ENCODE data around the gene SPAG17.

SPAG17 gene

DNA sequence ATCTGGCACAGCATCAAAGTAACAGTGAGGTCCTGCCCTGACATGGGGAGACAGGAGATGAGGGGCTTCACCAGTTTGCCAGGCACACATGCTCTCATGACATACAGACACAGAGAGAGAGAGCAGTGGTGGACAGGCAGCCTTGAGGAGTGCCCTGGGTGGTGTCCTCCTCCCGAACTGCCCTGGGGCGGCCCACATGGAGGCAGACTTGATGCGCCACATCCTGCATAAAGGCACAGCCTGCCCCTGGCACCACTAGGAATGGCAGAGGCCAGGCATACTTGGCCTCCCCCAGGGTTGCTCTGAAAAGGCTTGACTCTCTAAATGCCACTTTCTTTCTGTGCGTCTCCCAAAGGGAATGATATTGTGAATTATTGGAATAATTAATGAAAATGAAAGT lies 67.5 kb downstream of the SPAG17 start:
- DNase-seq, result no peak

DNA sequence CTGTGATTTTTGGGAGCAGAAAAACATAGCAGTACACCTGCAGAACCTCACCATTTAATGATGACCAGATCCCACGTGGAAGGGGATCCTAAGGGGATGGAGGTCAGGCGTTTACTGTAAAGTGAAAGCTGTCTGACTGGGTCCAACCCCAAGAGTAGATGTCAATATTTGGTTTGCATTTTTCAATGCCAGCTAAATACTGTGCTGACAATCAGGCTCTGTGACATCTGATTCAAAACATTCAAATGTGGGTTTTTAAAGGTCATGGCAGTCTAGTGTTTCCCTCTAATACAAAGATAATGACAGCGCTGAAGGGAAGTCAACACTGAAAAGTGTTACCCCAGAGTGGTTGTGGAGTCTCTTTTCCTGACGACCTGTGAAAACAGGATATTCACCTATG lies 68.1 kb downstream of the SPAG17 start:
- no peak for DNase-seq

DNA sequence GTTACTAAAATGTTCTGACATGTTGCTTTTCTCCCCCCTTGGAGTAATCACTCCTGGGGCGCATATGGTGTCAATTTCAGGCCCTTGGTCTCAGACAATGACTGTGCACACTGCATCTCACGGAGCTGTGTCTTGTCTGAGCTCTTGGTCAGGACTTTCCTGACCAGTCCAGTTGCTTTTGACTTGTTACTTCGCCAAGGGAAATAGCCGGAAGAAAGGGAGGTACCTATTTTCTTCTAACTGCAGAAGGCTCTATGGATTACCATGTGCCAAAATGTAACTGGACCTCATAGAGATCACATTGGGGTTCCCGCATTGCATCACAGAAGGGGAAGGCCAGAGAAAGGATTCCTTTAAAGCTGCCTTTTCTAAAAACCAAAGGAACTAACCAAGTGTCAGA lies 68.6 kb downstream of the SPAG17 start:
- no peak for DNase-seq

DNA sequence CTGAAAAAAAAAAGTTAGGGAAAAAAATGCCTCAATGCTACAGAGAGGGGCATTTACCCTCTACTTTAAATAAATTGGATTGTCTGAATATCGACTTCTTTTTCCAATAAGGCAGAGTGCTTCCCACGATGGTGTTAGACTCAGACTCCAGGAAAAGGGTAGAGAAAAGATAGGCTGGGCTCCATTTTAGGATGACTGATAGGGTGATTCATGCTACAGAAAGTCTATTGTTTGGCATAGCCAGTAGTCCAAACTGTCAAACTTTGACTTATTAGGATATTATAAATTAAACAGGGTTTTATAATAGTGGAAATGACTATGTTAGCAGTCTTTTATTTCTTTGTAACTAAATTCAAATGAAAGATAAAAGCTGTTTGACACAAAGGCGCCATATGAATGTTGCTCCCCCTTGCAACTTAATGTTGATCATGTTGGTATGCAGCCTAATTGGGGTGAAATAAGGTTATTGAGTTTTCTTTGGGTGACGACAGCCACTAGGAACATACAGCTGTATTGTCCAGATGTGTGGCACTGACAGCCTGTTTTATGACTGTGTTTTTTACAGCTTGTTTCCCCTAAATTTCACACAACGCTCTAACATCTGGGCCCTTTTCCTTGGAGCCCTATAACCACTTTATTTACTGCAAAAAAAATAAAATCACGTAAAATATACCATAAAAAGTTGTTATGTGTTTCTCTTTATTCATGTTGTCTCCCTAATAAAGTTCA lies 69.3 kb downstream of the SPAG17 start:
- DNase-seq, result no peak

DNA sequence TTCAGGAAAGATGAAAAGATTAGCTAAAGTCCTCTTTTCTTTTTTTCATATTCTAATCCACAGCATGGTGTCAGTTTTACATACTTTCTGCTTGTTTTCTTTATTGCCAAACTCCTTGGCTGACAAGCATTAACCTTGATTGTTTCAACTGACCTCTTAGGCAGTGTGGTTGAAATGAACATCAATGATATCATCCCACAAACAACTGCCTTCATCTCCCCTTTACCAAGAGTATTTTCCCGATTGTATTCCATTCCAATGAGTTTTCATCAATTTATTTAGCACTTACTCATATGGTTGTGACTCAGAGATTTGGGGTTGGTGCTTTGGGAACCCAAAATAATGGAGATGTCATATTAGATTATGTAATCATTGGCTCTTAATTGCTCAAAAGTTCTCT lies 71.8 kb downstream of the SPAG17 start:
- DNase-seq, result no peak

DNA sequence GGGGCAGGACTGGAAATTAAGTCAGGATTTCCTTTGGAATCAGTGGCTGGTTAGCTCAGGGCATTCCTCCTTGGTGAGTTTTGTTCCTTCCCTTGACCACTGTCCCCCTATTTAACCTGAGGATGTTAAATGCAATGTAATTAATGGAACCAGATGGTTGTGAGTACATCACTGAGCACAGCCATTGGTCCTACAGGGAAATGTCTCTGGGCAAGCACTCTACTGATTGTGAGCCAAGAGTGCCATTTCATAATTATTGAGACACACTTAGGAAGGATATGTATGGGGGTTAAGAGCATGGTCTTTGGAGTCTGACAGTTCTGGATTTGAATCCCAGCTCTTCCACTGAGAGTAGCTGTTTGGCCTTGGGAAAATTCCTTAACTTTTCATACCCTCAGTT lies 74.4 kb downstream of the SPAG17 start:
- DNase-seq, result no peak

DNA sequence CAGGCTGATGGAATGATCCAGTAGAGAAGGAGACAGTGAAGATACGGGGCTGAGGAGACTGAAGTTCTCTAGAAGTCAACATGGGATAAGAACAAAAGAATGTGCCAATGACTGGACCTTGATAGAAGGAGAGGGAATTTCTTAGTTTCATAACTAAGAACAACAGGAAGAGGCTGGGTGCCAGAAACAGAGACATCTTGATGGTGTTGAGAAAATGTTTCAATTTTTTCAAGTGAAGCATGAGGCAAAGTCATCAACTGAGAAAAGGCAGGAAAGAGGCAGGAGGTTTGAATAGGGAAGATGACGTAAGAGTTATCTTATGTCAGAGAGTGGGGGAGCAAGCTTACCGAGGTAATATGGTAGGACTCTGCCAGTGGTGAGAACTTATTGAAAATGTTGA lies 80.1 kb downstream of the SPAG17 start:
- no peak for DNase-seq

DNA sequence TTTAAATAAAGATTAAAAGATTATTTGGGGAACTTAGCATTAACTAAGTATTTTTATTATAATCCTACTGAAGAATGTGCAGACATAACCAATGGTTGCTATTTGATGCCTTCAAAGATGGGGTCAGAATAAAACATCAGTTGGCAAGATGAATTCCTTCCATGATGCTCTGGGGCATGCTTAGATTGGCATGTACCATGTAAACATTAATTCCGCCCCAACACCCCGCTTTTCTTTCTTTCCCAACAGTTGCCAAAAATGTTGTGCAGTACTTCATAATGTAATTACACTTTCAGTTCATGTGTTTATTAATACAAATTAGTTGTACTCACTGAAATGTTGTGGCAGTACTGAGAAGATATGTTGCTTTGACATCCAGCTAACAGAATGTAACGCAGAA lies 82.6 kb downstream of the SPAG17 start:
- DNase-seq, result no peak

DNA sequence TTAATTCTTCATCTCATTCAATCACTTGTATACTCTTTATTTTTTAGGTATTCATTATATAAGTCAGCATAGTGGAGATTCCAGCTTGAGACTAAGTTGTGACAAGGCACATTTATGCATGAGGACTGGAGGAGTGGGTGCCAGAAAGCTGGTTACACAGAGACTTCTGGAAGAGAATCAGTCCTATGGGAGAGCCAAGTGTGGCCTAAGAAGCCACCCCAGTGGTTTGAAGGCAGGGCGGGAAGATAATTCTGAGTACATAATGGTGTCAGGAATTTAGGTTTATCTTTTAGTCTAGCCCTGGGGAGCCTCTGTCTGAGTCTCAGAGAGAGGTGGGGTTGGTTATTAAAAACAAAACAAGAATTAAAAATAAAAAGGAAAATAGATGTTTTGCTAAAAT lies 83.0 kb downstream of the SPAG17 start:
- DNase-seq, result no peak

DNA sequence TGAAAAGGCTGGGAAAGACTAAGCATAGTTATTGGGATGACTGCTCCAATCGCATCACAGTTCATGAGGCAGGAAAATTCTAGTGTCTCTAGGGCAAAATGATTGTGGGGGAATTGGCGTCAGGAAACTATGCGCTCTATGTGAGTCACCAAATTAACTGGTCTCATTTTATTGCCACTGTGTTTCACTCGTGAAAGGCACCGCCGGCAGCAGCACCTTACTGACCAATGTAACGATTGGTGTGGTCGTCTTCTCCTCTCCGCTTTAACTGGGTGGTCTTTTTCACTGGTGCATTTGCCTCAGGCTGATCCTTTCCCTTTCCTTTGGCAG lies 83.5 kb downstream of the SPAG17 start:
- no peak for DNase-seq

DNA sequence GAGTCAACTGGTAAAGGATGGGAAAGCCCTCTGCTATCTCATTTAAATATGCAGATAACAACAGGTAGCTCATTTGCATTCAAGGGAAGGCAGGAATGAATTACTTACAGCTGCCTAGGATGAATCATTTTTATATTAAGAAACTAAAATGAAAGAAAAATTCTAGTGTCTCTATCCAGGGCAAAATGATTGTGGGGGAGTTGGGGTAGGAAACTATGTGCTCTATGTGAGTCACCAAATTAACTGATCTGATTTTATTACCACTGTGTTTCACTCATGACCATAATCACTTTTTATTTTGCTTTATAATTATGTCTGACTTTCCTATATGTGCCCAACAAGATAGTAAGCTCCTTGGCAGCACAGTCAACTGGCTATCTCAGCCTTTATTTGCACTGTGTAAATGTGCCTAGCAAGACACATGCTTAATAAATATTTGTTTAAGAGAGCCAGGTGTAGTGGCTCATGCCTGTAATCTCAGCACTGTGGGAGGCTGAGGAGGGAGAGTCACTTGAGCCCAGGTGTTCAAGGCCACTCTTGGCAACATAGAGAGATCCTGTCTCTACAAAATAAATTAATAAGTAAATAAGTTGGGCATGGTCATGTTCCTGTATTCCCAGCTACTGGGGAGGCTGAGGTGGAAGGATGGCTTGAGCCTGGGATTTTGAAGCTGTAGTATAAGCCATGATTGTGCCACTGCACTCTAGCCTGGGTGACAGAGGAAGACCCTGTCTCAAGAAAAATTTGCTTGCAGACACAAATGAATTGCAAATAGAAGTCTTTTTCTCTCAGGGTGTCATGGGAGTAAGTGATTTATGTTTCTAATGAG lies 84.1 kb downstream of the SPAG17 start:
- DNase-seq, result no peak

DNA sequence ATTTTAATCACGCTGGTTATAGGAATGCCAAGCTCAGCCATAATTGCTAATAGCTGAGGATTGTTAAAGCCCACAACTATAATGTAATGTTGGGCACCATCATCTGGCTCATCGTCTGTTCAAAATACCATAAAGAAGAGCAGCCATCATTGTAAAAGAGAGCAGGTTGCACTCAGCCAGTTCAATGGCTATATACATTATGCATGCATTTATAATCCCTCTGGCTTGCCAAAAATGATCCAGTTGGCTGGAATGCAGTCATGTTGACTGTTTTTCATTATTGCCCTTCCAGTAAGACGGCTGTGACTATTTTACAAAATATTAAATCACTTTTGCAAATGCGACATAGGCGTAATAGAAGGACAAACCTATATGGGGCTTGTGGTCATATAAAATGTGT lies 85.3 kb downstream of the SPAG17 start:
- no peak for DNase-seq

DNA sequence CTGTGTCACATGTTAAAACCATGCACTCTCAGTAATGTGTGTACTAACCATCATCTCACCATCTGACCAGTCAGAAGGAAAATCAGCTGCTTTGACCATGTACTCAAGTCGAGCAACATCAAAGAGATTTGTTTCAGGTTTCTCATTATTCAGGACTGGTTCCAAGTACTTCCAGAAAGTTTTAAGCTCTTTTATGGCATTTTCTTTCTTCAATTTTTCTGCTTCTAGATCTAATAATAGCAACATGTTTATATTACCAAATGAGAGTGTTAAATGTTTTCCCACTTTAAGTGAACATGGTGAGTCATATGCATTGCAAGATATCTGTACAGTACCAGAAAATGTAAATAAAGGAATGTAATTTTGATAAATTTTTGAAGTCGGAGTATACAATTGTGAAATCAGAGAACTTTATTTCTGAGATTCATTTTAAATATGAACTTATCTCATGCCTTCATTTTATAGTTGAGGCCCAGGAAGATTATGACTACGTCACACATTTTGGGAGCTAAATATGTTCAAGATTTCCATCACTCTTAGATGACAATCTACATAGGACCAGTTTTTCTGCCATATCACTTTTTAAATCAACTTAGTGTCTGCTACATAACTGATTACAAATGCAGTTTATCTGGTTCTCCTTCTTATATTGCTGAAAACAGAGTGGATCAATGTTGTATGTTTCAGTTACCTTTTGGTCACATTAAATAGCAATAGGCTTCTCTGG lies 87.2 kb downstream of the SPAG17 start:
- DNase-seq, result no peak

DNA sequence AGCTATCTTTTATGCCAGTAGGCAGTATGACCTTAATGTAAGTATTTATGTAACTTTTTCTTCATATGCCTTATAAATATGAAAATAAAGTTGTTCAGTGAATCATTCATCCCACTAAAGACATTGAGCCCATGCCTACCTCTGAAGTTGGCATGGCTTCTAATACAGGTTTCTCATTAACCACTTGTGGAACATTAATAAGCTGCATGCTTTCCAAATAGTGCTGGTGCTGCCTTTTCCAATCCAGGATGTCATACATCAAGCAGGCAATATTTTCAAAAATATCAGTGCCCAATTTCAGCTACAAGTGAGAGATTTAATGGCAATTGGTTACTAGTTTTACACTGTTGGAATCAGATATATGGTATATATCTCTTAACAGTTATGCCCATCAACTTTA lies 92.0 kb downstream of the SPAG17 start:
- DNase-seq, result no peak

DNA sequence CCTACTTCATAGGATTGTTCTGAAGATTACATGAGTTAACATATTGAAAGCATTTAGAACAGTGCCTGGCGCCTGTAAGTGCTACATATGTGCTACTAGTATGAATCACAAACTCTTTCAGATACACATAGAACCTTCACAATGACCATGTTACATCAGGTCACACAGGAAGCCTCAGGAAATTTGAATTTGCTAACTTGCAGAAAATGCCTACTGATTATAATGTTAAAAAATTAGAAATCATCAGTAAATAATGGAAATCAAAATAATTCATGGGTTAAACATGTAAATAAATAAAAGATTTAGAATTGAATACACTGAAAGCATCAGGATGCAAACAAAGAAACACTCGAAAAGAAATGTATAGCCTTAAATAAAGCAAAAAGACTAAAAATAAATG lies 94.9 kb downstream of the SPAG17 start:
- DNase-seq, result no peak

DNA sequence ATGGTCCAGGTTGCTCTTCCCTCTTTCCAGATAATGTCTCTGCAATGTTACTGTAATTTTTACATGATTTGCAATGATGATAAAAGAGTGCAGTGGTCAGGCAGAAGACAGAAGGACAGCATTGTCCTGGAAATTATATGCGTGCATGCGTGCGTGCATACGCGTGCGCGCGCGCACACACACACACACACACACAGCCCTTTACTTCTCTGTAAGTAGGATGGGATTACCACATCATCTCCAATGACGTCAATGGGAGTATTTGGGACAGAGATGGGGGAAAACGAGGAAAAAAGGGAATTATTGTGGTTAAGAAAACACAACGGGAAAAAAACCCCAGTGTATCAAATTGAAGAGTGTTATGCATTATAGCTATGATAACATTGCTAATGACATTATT lies 99.7 kb downstream of the SPAG17 start:
- no peak for DNase-seq

DNA sequence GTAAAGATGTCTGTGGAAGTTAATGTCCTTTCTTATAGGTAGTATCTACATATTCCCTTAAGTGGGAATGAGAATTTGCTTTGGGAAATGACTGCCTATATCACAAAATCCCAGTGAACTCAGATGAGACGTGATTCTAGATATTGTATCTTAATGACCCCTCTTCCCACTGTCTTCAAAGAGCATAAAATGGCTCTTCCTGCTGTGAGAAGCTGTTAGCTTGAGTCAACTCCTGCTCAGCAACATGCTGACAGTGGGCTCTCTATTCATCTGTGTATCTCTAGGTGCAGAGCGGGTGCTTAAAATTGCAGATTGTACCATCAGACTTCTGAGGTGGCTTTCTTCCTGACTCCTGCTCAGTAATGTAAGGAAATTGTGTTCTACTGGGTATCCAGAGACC lies 100.6 kb downstream of the SPAG17 start:
- no peak for DNase-seq

DNA sequence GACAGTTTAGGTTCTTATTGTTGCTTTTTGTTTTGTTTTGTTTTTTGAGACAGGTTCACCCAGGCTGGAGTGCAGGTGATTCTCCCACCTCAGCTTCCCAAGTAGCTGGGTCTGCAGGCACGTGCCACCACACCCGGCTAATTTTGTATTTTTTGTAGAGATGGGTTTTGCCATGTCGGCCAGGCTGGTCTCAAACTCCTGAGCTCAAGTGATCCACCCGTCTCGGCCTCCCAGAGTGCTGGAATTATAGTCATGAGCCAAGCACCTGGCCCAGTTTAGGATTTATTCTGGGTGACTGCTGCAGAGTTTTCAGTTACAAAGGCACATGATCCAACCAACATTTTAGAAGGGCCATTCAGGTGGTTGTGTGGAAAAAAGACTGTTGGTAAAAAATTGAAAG lies 102.0 kb downstream of the SPAG17 start:
- no peak for DNase-seq

DNA sequence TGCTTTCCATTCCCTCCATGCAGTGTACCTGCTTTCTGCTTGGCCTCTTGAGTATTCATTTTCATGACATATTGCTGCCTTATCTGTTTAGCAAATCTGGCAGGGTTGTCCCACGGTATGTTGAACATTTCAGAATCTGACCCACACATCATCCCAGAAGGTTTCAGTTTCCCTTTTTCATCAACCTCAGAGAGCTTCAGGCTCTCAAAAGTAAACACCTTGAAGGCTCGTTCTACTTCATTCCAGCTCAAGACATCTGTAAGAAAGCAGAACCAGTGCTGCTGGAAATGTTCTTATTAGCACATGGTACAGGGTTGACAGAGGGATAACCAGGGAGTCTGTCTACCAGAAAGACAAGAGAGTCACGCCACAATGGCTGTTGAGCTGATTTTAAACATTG lies 103.6 kb downstream of the SPAG17 start:
- DNase-seq, result no peak

DNA sequence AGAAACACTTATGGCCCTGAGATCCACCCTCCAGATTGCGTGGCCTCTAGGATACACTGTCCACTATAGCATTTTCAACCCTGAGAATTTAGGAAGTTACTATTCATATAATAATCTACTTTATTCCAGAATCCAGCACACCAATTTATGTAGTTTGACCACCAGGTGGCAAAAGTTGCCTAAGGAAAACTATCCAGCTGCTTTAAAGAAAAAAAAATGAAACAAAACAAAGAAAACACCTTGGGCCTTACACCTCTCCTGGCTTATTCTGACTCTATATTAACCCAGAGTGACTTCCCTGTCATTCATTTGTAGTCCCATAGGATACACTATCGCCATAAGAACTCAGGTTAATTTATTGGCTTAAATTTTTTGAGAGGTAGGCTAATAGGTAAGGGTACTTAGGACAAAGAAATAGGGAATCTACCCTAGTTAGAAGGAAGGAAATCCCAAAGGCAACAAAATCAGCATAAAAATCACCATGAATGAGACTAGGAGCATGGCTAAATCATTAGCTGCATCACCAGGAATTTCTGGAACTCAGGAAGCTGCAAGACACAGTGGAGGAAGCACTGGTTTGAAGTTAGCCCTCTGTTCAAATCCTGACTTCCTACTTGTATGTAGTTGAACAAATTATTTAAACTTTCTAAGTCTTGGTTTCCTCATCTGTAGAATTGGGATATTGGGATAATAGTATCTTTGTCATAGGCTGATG lies 107.5 kb downstream of the SPAG17 start:
- DNase-seq, result no peak

DNA sequence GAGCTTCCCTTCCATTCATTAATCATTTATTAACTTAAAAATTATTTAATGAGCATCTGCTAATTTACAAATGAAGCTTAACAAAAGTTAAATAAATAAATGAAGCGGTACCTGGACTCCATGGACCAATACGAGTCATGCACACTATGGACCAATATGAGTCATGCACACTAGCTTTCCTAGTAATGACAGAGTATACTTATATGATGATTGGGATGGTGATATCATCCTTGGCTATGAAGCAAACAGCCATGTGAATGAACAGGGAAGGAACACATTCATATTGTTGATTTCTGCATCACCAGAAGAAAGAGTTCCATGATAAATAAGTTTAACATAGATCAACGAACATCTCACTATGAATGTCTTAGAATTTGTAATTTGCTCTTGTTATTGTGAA lies 109.9 kb downstream of the SPAG17 start:
- no peak for DNase-seq

DNA sequence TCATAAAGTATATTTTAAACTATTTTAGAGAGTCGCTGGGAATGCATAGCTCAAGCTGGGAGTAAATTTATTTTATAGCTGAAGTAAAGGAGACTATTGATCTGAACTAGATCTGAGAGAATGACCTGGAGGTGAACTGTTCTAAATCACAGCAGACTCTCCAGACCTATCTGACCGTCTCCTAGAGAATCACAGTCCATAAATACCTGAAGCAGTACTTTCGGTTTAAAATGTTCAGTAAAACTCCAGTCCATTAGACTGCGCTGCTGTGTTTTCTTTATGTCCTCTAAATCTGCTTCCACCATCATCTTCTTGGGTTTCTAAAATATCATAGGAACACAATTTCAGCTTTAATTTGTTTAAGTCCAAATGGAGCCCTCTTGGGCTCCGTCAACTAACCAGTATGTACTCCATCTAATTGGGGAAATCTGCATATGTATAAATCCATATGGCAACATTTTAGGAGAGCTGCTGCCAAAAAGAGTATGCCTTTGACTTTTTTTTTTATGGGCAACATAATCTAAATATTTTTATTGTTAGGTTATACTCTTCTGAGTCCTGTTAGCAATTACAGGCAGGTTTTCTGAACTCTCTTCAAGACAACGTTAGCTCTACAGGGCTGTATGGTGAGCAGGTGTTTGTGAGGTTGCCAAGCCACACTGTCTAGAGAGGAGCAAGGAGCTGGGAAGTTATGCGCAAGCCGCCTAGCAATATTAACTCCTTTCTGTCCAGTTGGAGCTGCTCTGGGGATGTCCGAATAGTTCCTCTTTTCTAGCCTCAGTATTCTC lies 111.2 kb downstream of the SPAG17 start:
- no peak for DNase-seq

DNA sequence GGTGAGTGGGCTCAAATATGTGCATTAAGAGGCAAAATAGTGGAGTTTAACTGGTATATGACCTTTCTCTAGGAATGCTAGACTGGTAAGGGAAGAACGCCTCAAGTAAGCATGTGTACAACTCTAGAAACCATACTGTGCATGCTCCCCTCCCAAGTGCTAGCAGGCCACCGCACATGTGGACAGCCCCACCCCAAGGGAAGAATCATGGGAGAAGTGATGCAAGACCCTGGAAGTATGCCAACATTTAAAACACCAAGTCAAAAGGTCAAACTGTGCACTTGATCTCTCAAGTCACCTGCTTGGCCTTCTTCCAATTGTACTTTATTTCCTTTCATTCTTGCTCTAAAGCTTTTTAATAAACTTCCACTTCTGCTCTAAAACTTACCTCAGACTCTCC lies 135.0 kb downstream of the SPAG17 start:
- no peak for DNase-seq

Data from CD4-positive, alpha-beta T cell treated with Interleukin-21 for 1 hour (primary cell).